Hypothalamus (tissue), 51 donors: ENCODE measurements around the gene NTRK3.

ENCODE experiments used
- DNase-seq, 51 donors: peaks; one replicate each; lab custom pipeline; 2025; lab: John Stamatoyannopoulos, UW

NTRK3 gene

GRCh38 chr15:87916208-87916607, 340.3 kb downstream of the NTRK3 start:
- no peak for DNase-seq

- DNase-seq, result no peak
Measured at GRCh38 chr15:87910301-87910700, 346.2 kb downstream of the NTRK3 start.

DNA sequence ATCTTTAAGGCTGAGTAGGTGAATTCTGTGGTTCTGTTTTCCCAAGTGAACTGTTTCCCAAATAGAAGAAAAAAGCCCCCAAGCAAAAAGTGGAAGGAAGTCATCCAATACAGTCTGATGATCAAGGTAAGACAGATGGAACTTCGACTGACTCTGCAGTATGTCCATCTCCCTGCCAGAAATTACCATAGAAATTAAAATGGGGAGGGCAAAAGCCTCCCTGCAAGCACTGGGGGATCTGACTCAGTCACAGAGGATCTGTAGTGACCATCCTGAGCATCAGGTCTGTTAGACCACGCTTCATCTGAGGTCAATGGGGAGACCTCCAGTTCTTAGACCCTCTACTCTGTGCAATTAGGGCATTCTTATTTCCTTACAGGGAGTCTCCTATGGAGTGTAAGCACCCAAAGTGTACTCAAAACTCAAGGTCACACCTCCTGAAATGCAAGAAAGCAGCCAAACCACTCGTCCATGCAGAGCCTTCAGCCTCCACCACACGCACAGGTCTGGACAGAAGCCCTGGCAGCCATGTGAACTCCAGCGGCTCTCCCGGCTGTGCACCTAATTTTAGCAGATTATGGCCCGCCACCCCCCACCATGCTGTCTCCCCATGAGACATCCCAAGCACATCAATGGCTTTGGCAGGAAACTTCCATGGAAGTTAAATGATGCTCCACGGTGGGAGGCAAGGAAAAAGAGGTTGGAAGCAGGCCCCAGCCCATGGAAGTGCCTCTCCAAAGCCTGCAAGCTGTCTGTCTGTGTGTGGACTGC, 348.7 kb downstream of the NTRK3 start:
- DNase-seq, result no peak

- no peak for DNase-seq
Measured at GRCh38 chr15:87906444-87906843, 350.1 kb downstream of the NTRK3 start.

- peak in 2 of 51 donors; percentile 6 to 63 for DNase-seq
Measured at GRCh38 chr15:87902772-87903426, 353.6 kb downstream of the NTRK3 start.

GRCh38 chr15:87901926-87902690, 354.4 kb downstream of the NTRK3 start:
- no peak for DNase-seq

DNA sequence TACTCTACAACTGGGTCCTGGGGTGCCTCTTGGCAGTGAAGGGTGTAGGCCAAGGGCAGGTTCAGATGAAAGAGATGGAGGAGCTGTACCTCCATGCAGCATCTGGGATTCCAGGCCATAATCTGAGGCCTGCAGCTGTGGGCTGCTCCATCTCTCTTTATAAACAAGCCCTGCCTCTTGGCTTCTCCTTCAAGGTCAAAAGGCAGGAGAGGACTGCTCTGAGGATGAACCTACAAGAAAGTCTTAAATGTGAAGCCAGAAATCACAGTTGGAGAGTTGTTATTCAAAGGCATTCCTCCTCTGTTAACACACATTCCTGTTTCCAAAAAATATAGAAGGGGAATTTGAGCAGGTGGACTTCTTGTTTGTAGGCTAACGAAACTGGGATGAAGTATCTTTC, 355.5 kb downstream of the NTRK3 start:
- DNase-seq, result no peak

- peak in 18 of 51 donors; percentile 3 to 68 (median 18) for DNase-seq
Measured at GRCh38 chr15:87896936-87897335, 359.6 kb downstream of the NTRK3 start.

GRCh38 chr15:87887177-87887576, 369.4 kb downstream of the NTRK3 start:
- DNase-seq, result no peak

- DNase-seq, result no peak
Measured at GRCh38 chr15:87881026-87881425, 375.5 kb downstream of the NTRK3 start.

- no peak for DNase-seq
Measured at GRCh38 chr15:87877822-87878542, 378.6 kb downstream of the NTRK3 start.

- no peak for DNase-seq
Measured at GRCh38 chr15:87877114-87877810, 379.3 kb downstream of the NTRK3 start.

DNA sequence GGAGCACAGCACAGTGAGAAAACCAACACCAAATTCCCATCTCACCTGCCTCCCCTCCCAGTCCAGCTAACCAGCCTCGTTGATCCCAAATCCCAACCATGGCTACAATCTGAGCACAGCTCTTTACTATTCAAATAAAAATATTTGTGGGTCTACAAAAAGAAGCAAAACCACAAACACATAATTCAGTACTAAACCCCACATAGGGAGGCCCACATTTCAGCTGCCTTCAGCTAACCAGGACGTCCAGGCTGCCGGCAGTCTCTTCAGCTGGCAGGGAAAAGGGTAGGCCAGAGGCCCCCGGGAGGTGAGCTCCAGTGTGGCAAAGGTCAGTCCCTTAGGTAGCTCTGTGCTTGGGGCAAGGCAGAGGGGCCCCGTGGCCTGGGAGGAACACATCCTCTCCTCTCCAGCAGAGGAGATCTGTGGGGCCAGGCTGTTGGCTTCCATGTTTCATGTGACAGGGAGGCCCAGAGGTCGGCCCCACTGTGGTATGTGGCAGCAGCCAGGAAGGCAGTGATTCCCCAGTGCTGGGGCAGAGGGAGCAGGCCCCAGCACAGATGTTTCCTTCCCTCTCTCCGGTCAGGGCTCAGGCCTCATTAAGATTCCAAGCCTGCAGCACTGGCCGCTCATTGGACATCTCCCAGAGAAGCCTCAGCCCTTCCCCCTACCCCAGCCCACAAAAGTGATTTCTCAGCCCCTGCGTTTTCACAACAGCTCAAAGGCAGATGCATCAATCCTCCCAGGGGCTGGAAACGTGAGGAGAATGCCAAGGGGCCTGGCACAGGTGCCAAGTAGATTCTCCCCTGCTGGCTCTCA, 381.4 kb downstream of the NTRK3 start:
- DNase-seq, result peak in 44 of 51 donors; percentile 6 to 82 (median 50)

- no peak for DNase-seq
Measured at GRCh38 chr15:87873516-87873915, 383.0 kb downstream of the NTRK3 start.

DNA sequence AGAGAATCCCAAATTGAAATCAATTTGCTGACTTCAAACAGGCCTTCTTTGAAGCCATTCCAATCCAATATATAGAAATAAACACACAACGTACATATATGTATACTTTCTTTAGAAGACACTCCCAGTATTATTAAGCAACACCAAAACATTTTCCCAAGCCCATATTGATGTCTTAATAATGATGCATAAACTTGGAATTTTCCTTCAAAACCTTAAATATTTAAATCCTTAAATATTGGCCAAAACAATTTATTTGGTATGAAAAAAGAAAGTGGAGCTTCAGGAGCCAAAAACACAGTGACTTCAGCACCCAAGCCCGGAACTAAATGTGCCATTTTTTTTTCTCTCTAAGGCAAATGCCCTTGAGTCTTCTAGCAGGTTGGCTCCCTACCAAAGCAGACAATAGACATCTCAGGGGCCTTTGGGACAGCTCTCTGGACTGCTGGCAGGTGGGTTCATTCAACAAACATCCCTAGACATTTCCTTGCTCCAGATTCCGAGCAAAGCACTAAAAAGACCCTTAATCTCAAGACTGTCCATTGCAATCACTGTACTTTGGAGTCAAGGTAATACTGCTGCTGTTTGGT, 384.7 kb downstream of the NTRK3 start:
- no peak for DNase-seq

- DNase-seq, result no peak
Measured at GRCh38 chr15:87871258-87871681, 385.3 kb downstream of the NTRK3 start.

- DNase-seq, result no peak
Measured at GRCh38 chr15:87866961-87867360, 389.6 kb downstream of the NTRK3 start.

- no peak for DNase-seq
Measured at GRCh38 chr15:87863152-87863551, 393.4 kb downstream of the NTRK3 start.

GRCh38 chr15:87860743-87861142, 395.8 kb downstream of the NTRK3 start:
- DNase-seq, result no peak
